ENCODE results near the gene ZCWPW2. TPM values are rescaled to one million over a fixed set of nuclear protein-coding genes. Genes with fewer than 3 reads are reported as not detected.
A peak's percentile ranks its signal among the peaks of the same experiment; 100 is the strongest.

The ZCWPW2 gene
- total RNA-seq, 1 donor from 2014 or later: 1.2 TPM

GRCh38 chr3:28322464-28322863 is 26.1 kb upstream of the ZCWPW2 start:
- H3K4me3 Mint-ChIP-seq (ENCODE audit: unreplicated experiment): no peak overlapping the region

GRCh38 chr3:28326458-28326926 is 22.0 kb upstream of the ZCWPW2 start:
- no peaks in the 10 kb centered on the region for H3K27me3 Mint-ChIP-seq (ENCODE audit: unreplicated experiment)
- peaks cover 29% of the 10 kb centered on the region for H3K36me3 Mint-ChIP-seq (ENCODE audit: unreplicated experiment)
- no peaks in the 10 kb centered on the region for H3K4me1 Mint-ChIP-seq (ENCODE audit: unreplicated experiment)
- no peak for DNase-seq (ENCODE audit: extremely low spot score, unreplicated experiment)
- H3K27ac Mint-ChIP-seq (ENCODE audit: unreplicated experiment): no peak overlapping the region
- H3K9me3 Mint-ChIP-seq (ENCODE audit: unreplicated experiment): no peaks in the 10 kb centered on the region
- H3K4me3 Mint-ChIP-seq (ENCODE audit: unreplicated experiment): no peak overlapping the region
- TF ChIP-seq CTCF (IDR thresholded peaks at IDR 0.05): no peak

More at GRCh38 chr3:28322464-28322863, 26.1 kb upstream of the ZCWPW2 start:
- Mint-ChIP-seq H3K27me3 (ENCODE audit: unreplicated experiment) (no peaks in the 10 kb centered on the region), H3K9me3 (ENCODE audit: unreplicated experiment) (no peaks in the 10 kb centered on the region), H3K36me3 (ENCODE audit: unreplicated experiment) (peaks cover 35% of the 10 kb centered on the region), H3K4me1 (ENCODE audit: unreplicated experiment) (no peaks in the 10 kb centered on the region), H3K27ac (ENCODE audit: unreplicated experiment) (no peak overlapping the region)
- no peak for DNase-seq (ENCODE audit: extremely low spot score, unreplicated experiment)
- TF ChIP-seq CTCF (IDR thresholded peaks at IDR 0.05): no peak

GRCh38 chr3:28328188-28329151 is 20.1 kb upstream of the ZCWPW2 start:
- no peaks in the 10 kb centered on the region for H3K9me3 Mint-ChIP-seq (ENCODE audit: unreplicated experiment)
- DNase-seq (ENCODE audit: extremely low spot score, unreplicated experiment): no peak
- H3K4me1 Mint-ChIP-seq (ENCODE audit: unreplicated experiment): no peaks in the 10 kb centered on the region
- peak; percentile 68 for TF ChIP-seq CTCF (IDR thresholded peaks at IDR 0.05)
- H3K27me3 Mint-ChIP-seq (ENCODE audit: unreplicated experiment): no peaks in the 10 kb centered on the region
- no peak overlapping the region for H3K27ac Mint-ChIP-seq (ENCODE audit: unreplicated experiment)
- H3K36me3 Mint-ChIP-seq (ENCODE audit: unreplicated experiment): peaks cover 26% of the 10 kb centered on the region
- no peak overlapping the region for H3K4me3 Mint-ChIP-seq (ENCODE audit: unreplicated experiment)

- Mint-ChIP-seq H3K27me3 (ENCODE audit: unreplicated experiment) (no peaks in the 10 kb centered on the region), H3K36me3 (ENCODE audit: unreplicated experiment) (peaks cover 27% of the 10 kb centered on the region), H3K4me3 (ENCODE audit: unreplicated experiment) (no peak overlapping the region), H3K9me3 (ENCODE audit: unreplicated experiment) (no peaks in the 10 kb centered on the region), H3K4me1 (ENCODE audit: unreplicated experiment) (no peaks in the 10 kb centered on the region), H3K27ac (ENCODE audit: unreplicated experiment) (no peak overlapping the region)
- no peak for DNase-seq (ENCODE audit: extremely low spot score, unreplicated experiment)
- TF ChIP-seq CTCF (IDR thresholded peaks at IDR 0.05): peak; percentile 48
These were observed 14.0 kb upstream of the ZCWPW2 start for GRCh38 chr3:28334552-28334951.

- H3K36me3 Mint-ChIP-seq (ENCODE audit: unreplicated experiment): peaks cover 32% of the 10 kb centered on the region
- TF ChIP-seq CTCF (IDR thresholded peaks at IDR 0.05): no peak
- H3K4me1 Mint-ChIP-seq (ENCODE audit: unreplicated experiment): no peaks in the 10 kb centered on the region
- H3K27ac Mint-ChIP-seq (ENCODE audit: unreplicated experiment): no peak overlapping the region
- no peak for DNase-seq (ENCODE audit: extremely low spot score, unreplicated experiment)
- H3K9me3 Mint-ChIP-seq (ENCODE audit: unreplicated experiment): no peaks in the 10 kb centered on the region
- H3K27me3 Mint-ChIP-seq (ENCODE audit: unreplicated experiment): no peaks in the 10 kb centered on the region
- H3K4me3 Mint-ChIP-seq (ENCODE audit: unreplicated experiment): no peak overlapping the region
These were observed 13.3 kb upstream of the ZCWPW2 start for GRCh38 chr3:28335246-28335645.

Data from osteocyte (in vitro differentiated cells).